A549 (cell line): ENCODE data around the gene GIT2. TPM values are rescaled to one million over a fixed set of nuclear protein-coding genes. Genes with fewer than 3 reads are reported as not detected.
"Not testable (repeated sequence)": the region's sequence is repeated elsewhere in the genome, so short reads cannot be mapped to it uniquely, and the experiment has no call there.

Experiments used
- ATAC-seq, 2 experiments: fragments of 200-7000 bp in 1 of 2; fragments of >200 bp in 1 of 2; cut with Nextera tagmentation in 1 of 2; cut with Tn5 transposase in 1 of 2; 3 replicates each; pipeline versions ENCODE4 v1.8.0 to v1.9.1; 2018 to 2020; ENCODE audit warnings: mild to moderate bottlenecking in 1 of 2, moderate library complexity in 1 of 2
- CTCF ChIA-PET: fragments of 300-600 bp; sonication (Branson Sonifier 250); formaldehyde crosslinking; extraction: SDS; loops from one replicate; lab custom pipeline; 2021; ENCODE audit warnings: antibody characterized with exemption, inconsistent platforms; lab: Yijun Ruan, JAX
- POLR2A ChIA-PET: fragments of 350-600 bp; formaldehyde crosslinking; extraction: SDS; loops from one replicate; lab custom pipeline; 2021; ENCODE audit warnings: antibody characterized with exemption, inconsistent platforms; lab: Yijun Ruan, JAX
- DNase-seq, 2 experiments: peaks; one replicate each; pipeline versions ENCODE4 v3.0.0 to v3.0.0-alpha.2; 2011 to 2016; ENCODE audit warnings: low read depth in 1 of 2, low spot score in 1 of 2
- FAIRE-seq: peaks from 2 replicates; lab custom pipeline; 2011; peaks lifted over from hg19 to GRCh38; lab: Jason Lieb, UNC
- H3K27ac ChIP-seq, 2 experiments: fragments of >200 bp; sonication (Bioruptor Twin); formaldehyde crosslinking; 3 replicates each; pipeline ENCODE4 v1.5.1; 2016 to 2017
- H3K4me1 ChIP-seq: fragments of >200 bp; sonication (Bioruptor Twin); formaldehyde crosslinking; 3 replicates; pipeline ENCODE4 v1.6.1; 2016
- H3K4me2 ChIP-seq: fragments of >200 bp; sonication (Bioruptor Twin); formaldehyde crosslinking; 3 replicates; pipeline ENCODE4 v1.6.1; 2016
- H3K4me3 ChIP-seq: fragments of >200 bp; sonication (Bioruptor Twin); formaldehyde crosslinking; 3 replicates; pipeline ENCODE4 v1.5.1; 2016
- H3K9me3 ChIP-seq: fragments of >200 bp; sonication (Bioruptor Twin); formaldehyde crosslinking; 3 replicates; pipeline ENCODE4 v1.6.1; 2016
- BHLHE40 ChIP-seq: IDR thresholded peaks from 2 replicates; pipeline ENCODE4 v1.6.1; 2012; ENCODE audit warnings: low read depth, low read length, inconsistent platforms
- CHD4 ChIP-seq: fragments of 200-600 bp; sonication (generic); IDR thresholded peaks from 2 replicates; pipeline ENCODE4 v1.6.1; 2016; ENCODE audit warnings: antibody characterized with exemption, mild to moderate bottlenecking, borderline replicate concordance
- FOSB ChIP-seq: fragments of 250-450 bp; sonication (Bioruptor Pico); IDR thresholded peaks from 2 replicates; pipeline ENCODE4 v1.5.0; 2020; ENCODE audit warnings: mild to moderate bottlenecking, moderate library complexity
- FOSL2 ChIP-seq, 2 experiments: fragments of 450-650 bp in 1 of 2; fragments of >200 bp in 1 of 2; sonication (Bioruptor Twin) in 1 of 2; formaldehyde crosslinking; IDR thresholded peaks; 2 replicates each; pipeline versions ENCODE4 v1.5.0 to v1.6.1; 2016 to 2020; ENCODE audit warnings: mild to moderate bottlenecking in 1 of 2, moderate library complexity in 1 of 2
- GATA3 ChIP-seq: IDR thresholded peaks from 2 replicates; pipeline ENCODE4 v1.6.1; 2012; ENCODE audit warnings: borderline replicate concordance
- HEYL ChIP-seq: fragments of 250-450 bp; sonication (Bioruptor Pico); IDR thresholded peaks from 2 replicates; pipeline ENCODE4 v1.8.0; 2021; ENCODE audit warnings: mild to moderate bottlenecking, moderate library complexity
- JUN ChIP-seq, 2 experiments: fragments of >200 bp; sonication (Bioruptor Twin); formaldehyde crosslinking; IDR thresholded peaks; 2 replicates in 1 of 2; 3 replicates in 1 of 2; pipeline ENCODE4 v1.6.1; 2016 to 2017
- KDM1A ChIP-seq: fragments of 200-600 bp; sonication (generic); IDR thresholded peaks from 2 replicates; pipeline ENCODE4 v1.6.1; 2016; ENCODE audit warnings: low read depth, mild to moderate bottlenecking
- MYC ChIP-seq: IDR thresholded peaks from 2 replicates; pipeline ENCODE4 v1.6.1; 2012; ENCODE audit warnings: mild to moderate bottlenecking, inconsistent platforms, low read length, improper control_type of control experiment, borderline replicate concordance
- PHF8 ChIP-seq: fragments of 200-600 bp; sonication (generic); IDR thresholded peaks from 2 replicates; pipeline ENCODE4 v1.6.1; 2016; ENCODE audit warnings: low read depth, mild to moderate bottlenecking, antibody characterized with exemption, moderate library complexity, borderline replicate concordance
- POLR2AphosphoS2 ChIP-seq: conservative IDR thresholded peaks from 2 replicates; pipeline ENCODE4 v1.6.1; 2012; ENCODE audit warnings: low read length, improper control_type of control experiment, inconsistent platforms
- RARB ChIP-seq: fragments of 250-450 bp; sonication (Bioruptor Pico); IDR thresholded peaks from 2 replicates; pipeline ENCODE4 v1.8.0; 2021; ENCODE audit warnings: mild to moderate bottlenecking, moderate library complexity
- RCOR1 ChIP-seq: fragments of 150-350 bp; IDR thresholded peaks from 2 replicates; pipeline ENCODE4 v1.6.1; 2014; ENCODE audit warnings: antibody characterized with exemption, low read length, low read depth
- TFCP2L1 ChIP-seq: fragments of 250-450 bp; sonication (Bioruptor Pico); IDR thresholded peaks from 2 replicates; pipeline ENCODE4 v1.5.0; 2021; ENCODE audit warnings: mild to moderate bottlenecking
- ZFP36 ChIP-seq: fragments of 450-650 bp; IDR thresholded peaks from 2 replicates; pipeline ENCODE4 v1.6.1; 2014; ENCODE audit warnings: borderline replicate concordance; ENCODE audit not compliant: partially characterized antibody
- ZSCAN20 ChIP-seq: fragments of 250-450 bp; sonication (Bioruptor Pico); IDR thresholded peaks from 2 replicates; pipeline ENCODE4 v1.8.0; 2022; ENCODE audit warnings: mild to moderate bottlenecking, moderate library complexity
- WGBS: methylation state at CpG from one replicate; pipeline ENCODE4 v1.1.6; 2017; ENCODE audit errors: missing lambda C conversion rate; 5-methylcytosine and 5-hydroxymethylcytosine counted together
- polyA plus RNA-seq, 4 experiments: library from polyadenylated mRNA; depleted of rRNA in 3 of 4; stranded (reverse); fragments of >200 nt; fragmentation: RNase III in 1 of 4; extraction: RNeasy Plus Mini Kit Qiagen cat#74134 plus additional on column Dnase treatment in 1 of 4; gene quantifications; 2 replicates in 3 of 4; 3 replicates in 1 of 4; pipeline ENCODE4 v1.2.3, GENCODE V29; 2011 to 2017
- TF ChIP-seq, protein P1 (sequence below): fragments of 450-650 bp; IDR thresholded peaks from 2 replicates; pipeline ENCODE4 v1.6.1; 2014; ENCODE audit warnings: antibody characterized with exemption
- TF ChIP-seq, protein P2 (sequence below): fragments of >200 bp; sonication (Bioruptor Twin); formaldehyde crosslinking; IDR thresholded peaks from 2 replicates; pipeline ENCODE4 v1.6.1; 2016
- TF ChIP-seq, protein P3 (sequence below): IDR thresholded peaks from 2 replicates; pipeline ENCODE4 v1.6.1; 2012; ENCODE audit warnings: low read depth, borderline replicate concordance
- TF ChIP-seq, protein P4 (sequence below): fragments of >200 bp; sonication (Bioruptor Twin); formaldehyde crosslinking; IDR thresholded peaks from 3 replicates; pipeline ENCODE4 v1.5.1; 2016
- TF ChIP-seq, protein P5 (sequence below): fragments of >200 bp; sonication (Bioruptor Twin); formaldehyde crosslinking; IDR thresholded peaks from 3 replicates; pipeline ENCODE4 v1.6.1; 2016

GIT2 gene
- polyA plus RNA-seq, 2 of the 4 experiments (the other 2 are of a cell fraction) = 18.5 to 38.0 TPM

DNA sequence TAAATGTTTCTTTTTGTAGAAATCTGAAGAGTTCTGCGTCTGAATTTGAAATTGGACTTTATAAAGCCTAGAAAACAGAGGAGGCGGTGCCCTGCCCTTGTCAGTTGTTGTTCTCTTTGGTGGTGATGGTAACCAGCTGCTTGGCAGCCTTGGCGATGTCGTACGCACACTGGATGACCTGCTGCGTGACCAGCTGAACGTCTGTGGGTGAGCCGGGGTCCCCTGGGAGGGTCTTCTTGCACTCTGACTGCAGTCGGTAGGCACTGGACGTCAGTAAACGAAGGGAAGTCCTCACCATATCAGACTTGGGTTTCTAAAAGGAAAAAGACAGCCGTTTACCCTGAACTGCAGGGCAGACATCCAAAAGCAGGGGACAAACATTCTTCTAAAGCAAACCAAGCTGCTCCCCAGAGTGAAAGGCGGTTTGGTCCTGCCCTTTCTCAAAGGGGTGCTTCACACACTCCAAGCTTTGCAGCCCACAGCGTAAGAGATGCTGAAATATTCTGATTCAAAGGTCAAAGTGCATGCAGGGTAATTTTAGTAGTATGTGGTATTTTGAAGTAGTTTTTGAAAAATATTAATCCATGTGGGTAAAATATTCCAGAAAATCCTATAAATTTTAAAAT, 63.2 kb downstream of the GIT2 start:
- FAIRE-seq = no peak

DNA sequence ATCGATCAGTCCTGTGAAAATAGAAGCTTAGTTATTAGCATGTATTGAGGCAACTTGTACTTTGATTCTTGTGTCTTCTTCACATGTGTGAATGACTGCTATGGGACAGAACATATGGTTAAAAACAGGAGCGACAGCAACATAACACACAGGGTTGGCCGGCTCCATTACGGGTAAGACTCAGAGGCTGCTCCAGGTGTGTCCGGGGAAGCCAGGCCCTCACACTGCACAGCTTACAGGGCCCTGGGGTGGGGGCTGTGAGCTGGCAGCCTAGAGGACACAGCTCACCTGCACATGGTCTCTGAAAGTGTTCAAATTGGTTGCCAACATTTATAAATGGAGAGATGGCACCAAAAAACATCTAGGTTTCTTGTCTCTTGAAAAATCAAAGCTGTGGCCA, 65.0 kb downstream of the GIT2 start:
- no peak overlapping the region for H3K4me2 ChIP-seq
- 96% methylated on average over 5 of the region's 5 CpGs for WGBS
- H3K9me3 ChIP-seq = no peaks in the 10 kb centered on the region
- no peak for FAIRE-seq
- DNase-seq = no peak
- no peak overlapping the region for H3K4me3 ChIP-seq
- ChIA-PET CTCF (interaction anchor here (0.7 to 9.3 kb wide), 11 partner anchors 10 to 819 kb away, joined by 3 to 82 read pairs (median 3); no protein-coding TSS in a partner anchor), POLR2A (no interaction called here)
- no peak overlapping the region for H3K27ac ChIP-seq
- TF ChIP-seq CHD4 = no peak
- TF ChIP-seq, protein P1, sequence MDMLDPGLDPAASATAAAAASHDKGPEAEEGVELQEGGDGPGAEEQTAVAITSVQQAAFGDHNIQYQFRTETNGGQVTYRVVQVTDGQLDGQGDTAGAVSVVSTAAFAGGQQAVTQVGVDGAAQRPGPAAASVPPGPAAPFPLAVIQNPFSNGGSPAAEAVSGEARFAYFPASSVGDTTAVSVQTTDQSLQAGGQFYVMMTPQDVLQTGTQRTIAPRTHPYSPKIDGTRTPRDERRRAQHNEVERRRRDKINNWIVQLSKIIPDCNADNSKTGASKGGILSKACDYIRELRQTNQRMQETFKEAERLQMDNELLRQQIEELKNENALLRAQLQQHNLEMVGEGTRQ = no peak
- TF ChIP-seq, protein P2, sequence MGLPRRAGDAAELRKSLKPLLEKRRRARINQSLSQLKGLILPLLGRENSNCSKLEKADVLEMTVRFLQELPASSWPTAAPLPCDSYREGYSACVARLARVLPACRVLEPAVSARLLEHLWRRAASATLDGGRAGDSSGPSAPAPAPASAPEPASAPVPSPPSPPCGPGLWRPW = no peak
- TF ChIP-seq, all 56 proteins: peak for 0
- no peaks in the 10 kb centered on the region for H3K4me1 ChIP-seq
- ATAC-seq = no peak

More for the DNA sequence above, 63.2 kb downstream of the GIT2 start:
- ATAC-seq = no peak
- no peaks in the 10 kb centered on the region for H3K4me1 ChIP-seq
- no peak overlapping the region for H3K4me2 ChIP-seq
- no peak overlapping the region for H3K4me3 ChIP-seq
- H3K27ac ChIP-seq = no peak overlapping the region
- CTCF ChIA-PET = interaction anchor here (0.7 to 9.3 kb wide), 7 partner anchors 12 to 669 kb away, joined by 3 to 82 read pairs (median 5); no protein-coding TSS in a partner anchor
- TF ChIP-seq PHF8 (no peak), JUN (IDR thresholded peaks at IDR 0.05) (no peak), RCOR1 (no peak), KDM1A (no peak), RARB (CRISPR knock-in tag) (no peak), ZSCAN20 (CRISPR knock-in tag) (no peak), FOSB (CRISPR knock-in tag) (no peak), TFCP2L1 (CRISPR knock-in tag) (no peak)
- TF ChIP-seq, protein P3, sequence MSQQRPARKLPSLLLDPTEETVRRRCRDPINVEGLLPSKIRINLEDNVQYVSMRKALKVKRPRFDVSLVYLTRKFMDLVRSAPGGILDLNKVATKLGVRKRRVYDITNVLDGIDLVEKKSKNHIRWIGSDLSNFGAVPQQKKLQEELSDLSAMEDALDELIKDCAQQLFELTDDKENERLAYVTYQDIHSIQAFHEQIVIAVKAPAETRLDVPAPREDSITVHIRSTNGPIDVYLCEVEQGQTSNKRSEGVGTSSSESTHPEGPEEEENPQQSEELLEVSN = no peak
- TF ChIP-seq, protein P4, sequence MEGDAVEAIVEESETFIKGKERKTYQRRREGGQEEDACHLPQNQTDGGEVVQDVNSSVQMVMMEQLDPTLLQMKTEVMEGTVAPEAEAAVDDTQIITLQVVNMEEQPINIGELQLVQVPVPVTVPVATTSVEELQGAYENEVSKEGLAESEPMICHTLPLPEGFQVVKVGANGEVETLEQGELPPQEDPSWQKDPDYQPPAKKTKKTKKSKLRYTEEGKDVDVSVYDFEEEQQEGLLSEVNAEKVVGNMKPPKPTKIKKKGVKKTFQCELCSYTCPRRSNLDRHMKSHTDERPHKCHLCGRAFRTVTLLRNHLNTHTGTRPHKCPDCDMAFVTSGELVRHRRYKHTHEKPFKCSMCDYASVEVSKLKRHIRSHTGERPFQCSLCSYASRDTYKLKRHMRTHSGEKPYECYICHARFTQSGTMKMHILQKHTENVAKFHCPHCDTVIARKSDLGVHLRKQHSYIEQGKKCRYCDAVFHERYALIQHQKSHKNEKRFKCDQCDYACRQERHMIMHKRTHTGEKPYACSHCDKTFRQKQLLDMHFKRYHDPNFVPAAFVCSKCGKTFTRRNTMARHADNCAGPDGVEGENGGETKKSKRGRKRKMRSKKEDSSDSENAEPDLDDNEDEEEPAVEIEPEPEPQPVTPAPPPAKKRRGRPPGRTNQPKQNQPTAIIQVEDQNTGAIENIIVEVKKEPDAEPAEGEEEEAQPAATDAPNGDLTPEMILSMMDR = no peak
- TF ChIP-seq, protein P1 = no peak
- WGBS = 90% methylated on average over 14 of the region's 14 CpGs
- no peaks in the 10 kb centered on the region for H3K9me3 ChIP-seq
- POLR2A ChIA-PET = no interaction called here
- DNase-seq = no peak

DNA sequence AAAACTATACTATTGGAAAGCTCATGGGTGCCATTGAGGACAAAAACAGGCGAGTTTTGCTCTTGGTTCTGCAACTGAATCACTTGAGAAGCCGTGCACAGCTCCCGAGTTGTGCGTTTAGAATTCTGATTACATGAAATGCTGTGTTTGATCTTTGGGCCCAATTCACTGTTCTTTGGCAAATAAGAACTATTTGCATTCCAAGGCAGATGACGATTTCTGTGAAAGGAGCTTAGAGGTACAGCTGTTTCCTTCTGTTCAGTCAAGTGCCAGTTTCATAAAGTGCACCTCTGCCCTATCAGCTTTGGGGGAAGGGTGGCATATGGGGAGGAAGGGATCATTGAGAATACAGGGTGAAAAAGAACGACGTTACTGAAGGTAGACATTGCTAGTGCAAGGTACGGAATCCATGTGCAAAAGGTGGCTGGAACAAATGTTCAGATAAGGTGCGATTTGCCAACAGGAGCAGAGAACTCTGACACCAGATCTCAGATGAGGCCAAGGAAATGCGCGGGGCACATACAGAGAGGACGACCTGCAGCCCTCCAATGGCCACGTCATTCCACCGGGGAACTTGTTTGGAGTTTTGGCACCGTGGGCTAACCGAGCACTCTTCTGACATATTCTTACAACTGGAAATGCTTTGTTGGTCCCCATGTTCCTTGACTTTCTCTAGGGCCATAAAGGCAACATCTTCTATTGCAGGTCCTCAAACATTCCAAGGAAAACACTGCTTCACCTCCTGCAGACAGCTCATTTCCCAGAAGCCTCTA, 66.0 kb downstream of the GIT2 start:
- no peak for FAIRE-seq
- no peak for DNase-seq
- POLR2A ChIA-PET = no interaction called here
- WGBS = 82% methylated on average over 16 of the region's 16 CpGs
- TF ChIP-seq TFCP2L1 (CRISPR knock-in tag) = no peak
- no peak for TF ChIP-seq FOSL2 (IDR thresholded peaks at IDR 0.05)
- TF ChIP-seq FOSL2 (CRISPR knock-in tag; IDR thresholded peaks at IDR 0.05) = no peak
- TF ChIP-seq, protein P5, sequence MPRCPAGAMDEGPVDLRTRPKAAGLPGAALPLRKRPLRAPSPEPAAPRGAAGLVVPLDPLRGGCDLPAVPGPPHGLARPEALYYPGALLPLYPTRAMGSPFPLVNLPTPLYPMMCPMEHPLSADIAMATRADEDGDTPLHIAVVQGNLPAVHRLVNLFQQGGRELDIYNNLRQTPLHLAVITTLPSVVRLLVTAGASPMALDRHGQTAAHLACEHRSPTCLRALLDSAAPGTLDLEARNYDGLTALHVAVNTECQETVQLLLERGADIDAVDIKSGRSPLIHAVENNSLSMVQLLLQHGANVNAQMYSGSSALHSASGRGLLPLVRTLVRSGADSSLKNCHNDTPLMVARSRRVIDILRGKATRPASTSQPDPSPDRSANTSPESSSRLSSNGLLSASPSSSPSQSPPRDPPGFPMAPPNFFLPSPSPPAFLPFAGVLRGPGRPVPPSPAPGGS = no peak
- TF ChIP-seq ZFP36 = no peak
- no peak for TF ChIP-seq HEYL (CRISPR knock-in tag)
- no peak for TF ChIP-seq MYC
- TF ChIP-seq BHLHE40 = no peak
- no peak for TF ChIP-seq GATA3
- TF ChIP-seq POLR2AphosphoS2 = no peak
- ATAC-seq = no peak
- Histone ChIP-seq H3K4me3 (no peak overlapping the region), H3K27ac (no peak overlapping the region), H3K4me1 (no peaks in the 10 kb centered on the region), H3K9me3 (no peaks in the 10 kb centered on the region), H3K4me2 (no peak overlapping the region)
- CTCF ChIA-PET = interaction anchor here (0.7 to 9.3 kb wide), 7 partner anchors 9 to 193 kb away, joined by 3 to 82 read pairs (median 5); no protein-coding TSS in a partner anchor

DNA sequence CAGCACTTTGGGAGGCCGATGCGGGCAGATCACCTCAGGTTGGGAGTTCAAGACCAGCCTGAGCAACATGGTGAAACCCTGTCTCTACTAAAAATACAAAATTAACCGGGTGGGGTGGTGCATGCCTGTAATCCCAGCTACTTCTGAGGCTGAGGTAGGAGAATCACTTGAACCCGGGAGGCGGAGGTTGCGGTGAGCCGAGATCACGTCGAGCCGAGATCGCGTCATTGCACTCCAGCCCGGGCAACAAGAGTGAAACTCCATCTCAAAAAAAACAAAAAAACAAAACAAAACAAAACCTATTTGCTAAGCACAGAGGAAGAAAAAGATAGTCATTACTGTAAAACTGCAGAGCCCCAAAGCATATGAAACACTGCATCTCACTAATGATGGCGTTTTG, 66.8 kb downstream of the GIT2 start:
- not testable (repeated sequence) for DNase-seq, ATAC-seq, H3K4me3 ChIP-seq, H3K4me2 ChIP-seq, H3K9me3 ChIP-seq, H3K27ac ChIP-seq, H3K4me1 ChIP-seq, FAIRE-seq
- CTCF ChIA-PET = interaction anchor here (1.5 to 9.3 kb wide), 8 partner anchors 9 to 125 kb away, joined by 3 to 82 read pairs (median 8); partner anchors contain the start of gene TCHP
- 94% methylated on average over 14 of the region's 14 CpGs for WGBS
- POLR2A ChIA-PET = interaction anchor here (0.6 kb wide), 1 partner anchor 8 kb away, joined by 3 read pairs; no protein-coding TSS in a partner anchor
